Urinary bladder (tissue), 4 donors: ENCODE data around the gene ACAP3. TPM values are rescaled to one million over a fixed set of nuclear protein-coding genes. Genes with fewer than 3 reads are reported as not detected.

ENCODE experiments used
- DNase-seq: peaks from one replicate; pipeline ENCODE4 v3.0.0-alpha.2; 2015; ENCODE audit errors: extremely low spot score
- H3K27ac ChIP-seq: one replicate; pipeline ENCODE4 v1.5.1; 2013; ENCODE audit warnings: low read depth, mild to moderate bottlenecking, moderate library complexity
- H3K36me3 ChIP-seq: one replicate; pipeline ENCODE4 v1.6.1; 2013; ENCODE audit warnings: mild to moderate bottlenecking, moderate library complexity; ENCODE audit not compliant: insufficient read depth
- H3K4me1 ChIP-seq: one replicate; pipeline ENCODE4 v1.6.1; 2013; ENCODE audit warnings: mild to moderate bottlenecking, moderate library complexity; ENCODE audit not compliant: insufficient read depth
- H3K4me3 ChIP-seq: one replicate; pipeline ENCODE4 v1.5.1; 2013; ENCODE audit warnings: low read depth, low read length
- WGBS: extraction: QIAGEN DNeasy Blood & Tissue Kit; methylation state at CpG from one replicate; pipeline ENCODE4 v1.1.7; 2013; 5-methylcytosine and 5-hydroxymethylcytosine counted together
- polyA plus RNA-seq: library from polyadenylated mRNA; stranded (reverse); fragments of 200-250 nt; gene quantifications from one replicate; pipeline ENCODE4 v1.2.3, GENCODE V29; 2013
- total RNA-seq: library from RNA; depleted of rRNA; stranded (reverse); fragments of >200 nt; gene quantifications from one replicate; pipeline ENCODE4 v1.2.3, GENCODE V29; 2014
- donor health status: healthy with polysubstance abuse.
- donor health status: healthy.

The ACAP3 gene
- total and polyA plus RNA-seq, 2 donors: 40.2 to 51.2 TPM

GRCh38 chr1:1348420-1349255 is 40.9 kb upstream of the ACAP3 start:
- Histone ChIP-seq H3K4me3 (peak overlapping the region; percentile 86), H3K4me1 (peaks cover 2% of the 10 kb centered on the region), H3K27ac (peak overlapping the region; percentile 27), H3K36me3 (no peaks in the 10 kb centered on the region)
- no peak for DNase-seq
- under 1% methylated on average over 109 of the region's 109 CpGs for WGBS

DNA sequence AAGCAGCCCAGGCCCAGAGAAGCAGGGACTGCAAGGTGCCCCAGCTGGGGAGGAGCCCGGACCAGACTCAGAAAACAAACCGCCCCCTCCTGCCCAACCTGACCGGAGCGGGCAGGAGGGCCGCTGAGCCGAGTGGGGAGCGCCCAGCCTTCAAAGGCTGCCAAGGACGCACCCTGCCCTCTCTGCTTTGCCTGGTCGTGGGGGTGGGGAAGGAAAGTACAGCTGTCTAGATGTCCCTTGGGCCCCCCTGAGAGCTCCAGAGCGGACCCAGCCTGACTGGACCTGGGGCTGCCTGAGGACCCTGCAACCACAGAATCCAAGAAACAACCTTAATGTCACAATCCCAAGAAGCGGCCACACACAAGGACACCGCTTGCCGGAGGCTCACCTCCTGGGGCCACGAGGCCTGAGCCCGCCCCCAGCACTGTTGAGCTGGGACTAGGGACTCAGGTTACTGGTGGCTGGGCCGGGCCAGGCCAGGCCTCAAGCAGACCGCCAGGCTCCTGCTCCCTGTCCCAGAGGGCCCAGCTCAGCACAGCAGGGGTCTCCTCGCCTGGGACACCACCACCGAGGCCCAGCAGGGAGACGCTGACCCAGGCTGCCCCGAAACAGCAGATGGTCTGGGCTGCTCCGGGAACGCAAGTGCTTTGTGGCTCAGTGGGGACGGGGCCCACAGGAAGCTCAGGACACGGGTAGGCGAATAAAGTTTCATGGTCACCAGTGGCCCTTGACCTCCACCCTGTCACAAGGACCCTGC is 40.1 kb upstream of the ACAP3 start:
- Histone ChIP-seq H3K27ac (peak overlapping the region; percentile 47), H3K4me3 (peak overlapping the region; percentile 86), H3K4me1 (peaks cover 2% of the 10 kb centered on the region), H3K36me3 (no peaks in the 10 kb centered on the region)
- WGBS: 32% methylated on average over 26 of the region's 26 CpGs
- no peak for DNase-seq

- WGBS: 85% methylated on average over 10 of the region's 10 CpGs
- Histone ChIP-seq H3K4me1 (peaks cover 2% of the 10 kb centered on the region), H3K36me3 (no peaks in the 10 kb centered on the region), H3K27ac (no peak overlapping the region), H3K4me3 (no peak overlapping the region)
- DNase-seq: no peak
Measured at GRCh38 chr1:1347026-1347595, 39.4 kb upstream of the ACAP3 start.

DNA sequence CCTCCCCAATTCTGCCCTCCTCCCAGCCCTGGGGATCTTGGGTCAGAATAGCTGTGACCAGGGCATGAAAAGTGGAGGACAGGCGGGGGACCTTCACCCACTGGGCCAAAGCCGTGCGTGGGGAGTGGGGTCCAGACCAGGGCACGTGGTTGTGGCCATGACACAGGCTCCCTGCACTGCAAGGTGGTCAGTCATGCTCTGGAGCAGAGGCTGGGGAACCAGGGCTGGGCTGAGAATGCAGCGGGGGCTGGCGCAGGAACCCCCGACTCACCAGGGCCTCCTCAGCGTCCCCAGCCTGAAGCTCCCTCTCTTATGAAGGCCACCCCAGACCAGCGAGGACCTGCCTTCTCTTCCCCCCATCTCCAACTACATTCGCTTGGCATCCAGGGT is 38.8 kb upstream of the ACAP3 start:
- no peak for DNase-seq
- Histone ChIP-seq H3K4me1 (peaks cover 2% of the 10 kb centered on the region), H3K27ac (no peak overlapping the region), H3K36me3 (no peaks in the 10 kb centered on the region), H3K4me3 (no peak overlapping the region)
- 89% methylated on average over 10 of the region's 10 CpGs for WGBS

- Histone ChIP-seq H3K27ac (no peak overlapping the region), H3K4me3 (no peak overlapping the region), H3K4me1 (peaks cover 2% of the 10 kb centered on the region), H3K36me3 (no peaks in the 10 kb centered on the region)
- DNase-seq: no peak
- 58% methylated on average over 12 of the region's 12 CpGs for WGBS
Measured at GRCh38 chr1:1345860-1346500, 38.2 kb upstream of the ACAP3 start.

DNA sequence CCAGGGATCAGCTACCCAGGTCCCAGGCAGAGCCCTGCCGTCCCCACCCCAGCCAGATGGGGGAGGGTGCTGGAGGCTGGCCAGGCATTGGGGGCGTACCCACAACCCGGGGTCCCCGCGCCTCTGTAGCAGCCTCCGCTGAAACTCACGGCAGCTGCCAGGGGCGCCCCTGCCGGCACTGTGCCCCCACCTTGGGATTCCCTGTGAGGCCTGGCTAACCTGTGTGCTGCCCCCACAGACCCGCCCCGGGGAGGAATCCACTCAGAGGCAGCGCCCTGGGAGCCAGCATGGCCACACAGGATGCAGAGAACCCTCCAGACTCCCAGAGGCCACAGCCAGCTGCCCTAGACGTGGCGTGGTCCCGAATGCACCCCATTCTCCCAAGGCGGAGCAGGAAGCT is 37.7 kb upstream of the ACAP3 start:
- Histone ChIP-seq H3K27ac (no peak overlapping the region), H3K4me3 (no peak overlapping the region), H3K4me1 (peaks cover 2% of the 10 kb centered on the region), H3K36me3 (no peaks in the 10 kb centered on the region)
- no peak for DNase-seq
- 76% methylated on average over 16 of the region's 16 CpGs for WGBS

- Histone ChIP-seq H3K4me1 (peaks cover 2% of the 10 kb centered on the region), H3K36me3 (no peaks in the 10 kb centered on the region), H3K27ac (no peak overlapping the region), H3K4me3 (no peak overlapping the region)
- no peak for DNase-seq
- WGBS: 70% methylated on average over 15 of the region's 15 CpGs
Measured at GRCh38 chr1:1344655-1345361, 37.1 kb upstream of the ACAP3 start.

DNA sequence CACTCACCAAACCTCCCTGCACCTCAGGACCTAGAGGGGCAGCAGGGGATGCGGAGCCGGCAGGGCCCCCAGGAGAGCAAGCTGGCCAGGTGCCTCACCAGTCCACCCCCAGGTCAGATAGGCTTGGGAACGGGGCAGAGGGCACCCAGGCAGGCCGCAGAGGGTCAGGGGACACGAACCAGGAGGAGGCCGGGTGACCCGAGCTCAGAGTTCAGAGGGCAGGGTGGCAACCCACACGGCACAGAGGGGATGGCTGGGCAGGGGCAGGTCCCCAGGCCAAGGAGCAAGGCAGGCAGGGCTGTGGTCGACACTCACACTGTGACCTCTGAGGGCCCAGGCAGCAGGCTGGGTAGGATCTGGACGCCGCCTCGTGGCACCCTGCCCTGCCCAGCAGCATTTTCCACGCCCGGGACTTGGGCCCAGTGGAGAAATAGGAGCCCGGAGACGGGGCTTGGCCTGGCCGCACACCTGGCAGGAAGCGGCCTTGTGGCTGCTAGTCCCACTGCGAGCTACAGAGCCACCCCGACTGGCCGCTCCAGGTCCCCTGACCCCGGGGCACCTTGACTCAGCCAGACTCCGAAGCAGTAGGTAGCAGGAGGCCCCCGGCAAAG is 36.2 kb upstream of the ACAP3 start:
- Histone ChIP-seq H3K4me1 (peaks cover 2% of the 10 kb centered on the region), H3K27ac (no peak overlapping the region), H3K36me3 (peaks cover 2% of the 10 kb centered on the region), H3K4me3 (no peak overlapping the region)
- no peak for DNase-seq
- WGBS: 89% methylated on average over 24 of the region's 24 CpGs

DNA sequence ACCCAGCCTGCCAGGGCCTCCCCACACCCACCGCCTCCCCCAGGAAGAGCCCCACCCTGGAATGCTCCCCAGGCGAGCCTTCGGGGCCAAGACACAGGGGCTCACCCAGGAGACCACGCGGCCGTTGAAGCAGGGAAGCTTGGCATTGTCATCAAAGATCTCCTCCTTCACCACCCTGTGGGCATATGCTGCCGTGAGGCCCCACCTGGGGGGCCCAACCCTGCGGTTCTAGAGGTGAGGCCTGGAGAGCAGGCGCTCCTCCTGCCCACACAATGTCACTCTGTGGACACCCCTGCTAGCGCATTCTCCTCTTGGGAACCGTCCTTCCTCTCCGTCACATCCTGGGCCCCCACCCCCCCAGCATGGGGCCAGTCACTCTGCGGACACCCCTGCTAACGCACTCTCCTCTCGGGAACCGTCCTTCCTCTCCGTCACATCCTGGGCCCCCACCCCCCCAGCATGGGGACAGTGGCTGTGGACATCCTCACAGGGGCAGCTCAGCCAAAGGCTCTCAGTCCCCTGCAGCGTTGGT is 34.9 kb upstream of the ACAP3 start:
- H3K27ac ChIP-seq: no peak overlapping the region
- peaks cover 2% of the 10 kb centered on the region for H3K36me3 ChIP-seq
- peaks cover 2% of the 10 kb centered on the region for H3K4me1 ChIP-seq
- no peak overlapping the region for H3K4me3 ChIP-seq
- DNase-seq: no peak
- 81% methylated on average over 18 of the region's 18 CpGs for WGBS

- no peak overlapping the region for H3K4me3 ChIP-seq
- no peak for DNase-seq
- WGBS: 92% methylated on average over 28 of the region's 28 CpGs
- peaks cover 2% of the 10 kb centered on the region for H3K4me1 ChIP-seq
- H3K27ac ChIP-seq: no peak overlapping the region
- H3K36me3 ChIP-seq: peaks cover 2% of the 10 kb centered on the region
Measured at GRCh38 chr1:1342061-1342562, 34.4 kb upstream of the ACAP3 start.

DNA sequence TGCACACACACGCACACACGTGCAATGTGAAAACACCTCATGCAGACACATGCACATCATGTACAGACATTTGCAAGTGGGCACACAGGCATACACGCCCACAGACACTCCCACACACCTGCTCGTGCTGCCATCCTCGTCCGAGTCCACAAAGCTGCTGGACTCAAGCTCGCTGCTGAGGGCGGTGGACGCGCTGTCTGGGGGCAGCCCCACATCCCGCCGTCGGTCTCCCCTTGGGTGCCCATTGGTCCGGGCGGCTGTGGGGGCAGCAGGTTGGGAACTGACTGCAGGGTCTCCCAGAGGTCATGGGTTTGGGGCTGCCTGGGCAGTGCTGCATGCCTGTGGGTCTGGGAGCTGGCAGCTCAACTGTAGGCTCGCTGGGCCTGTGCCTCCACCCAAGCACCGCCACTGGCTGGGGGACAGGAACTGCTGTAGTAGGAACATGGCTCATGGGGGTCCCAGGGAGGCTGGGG is 33.9 kb upstream of the ACAP3 start:
- 92% methylated on average over 17 of the region's 17 CpGs for WGBS
- Histone ChIP-seq H3K27ac (no peak overlapping the region), H3K4me1 (peaks cover 2% of the 10 kb centered on the region), H3K36me3 (peaks cover 2% of the 10 kb centered on the region), H3K4me3 (no peak overlapping the region)
- no peak for DNase-seq

GRCh38 chr1:1340791-1341548 is 33.2 kb upstream of the ACAP3 start:
- peaks cover 2% of the 10 kb centered on the region for H3K36me3 ChIP-seq
- DNase-seq: no peak
- no peak overlapping the region for H3K27ac ChIP-seq
- 93% methylated on average over 36 of the region's 36 CpGs for WGBS
- no peak overlapping the region for H3K4me3 ChIP-seq
- peaks cover 2% of the 10 kb centered on the region for H3K4me1 ChIP-seq
